AML-193 (cell line): Measurements from ENCODE around the gene KNSTRN.
A peak's percentile ranks its signal among the peaks of the same experiment; 100 is the strongest.

Experiments
- DNase-seq, 2 experiments: peaks; one replicate each; lab custom pipeline; 2025; lab: John Stamatoyannopoulos, UW

The KNSTRN gene

DNA sequence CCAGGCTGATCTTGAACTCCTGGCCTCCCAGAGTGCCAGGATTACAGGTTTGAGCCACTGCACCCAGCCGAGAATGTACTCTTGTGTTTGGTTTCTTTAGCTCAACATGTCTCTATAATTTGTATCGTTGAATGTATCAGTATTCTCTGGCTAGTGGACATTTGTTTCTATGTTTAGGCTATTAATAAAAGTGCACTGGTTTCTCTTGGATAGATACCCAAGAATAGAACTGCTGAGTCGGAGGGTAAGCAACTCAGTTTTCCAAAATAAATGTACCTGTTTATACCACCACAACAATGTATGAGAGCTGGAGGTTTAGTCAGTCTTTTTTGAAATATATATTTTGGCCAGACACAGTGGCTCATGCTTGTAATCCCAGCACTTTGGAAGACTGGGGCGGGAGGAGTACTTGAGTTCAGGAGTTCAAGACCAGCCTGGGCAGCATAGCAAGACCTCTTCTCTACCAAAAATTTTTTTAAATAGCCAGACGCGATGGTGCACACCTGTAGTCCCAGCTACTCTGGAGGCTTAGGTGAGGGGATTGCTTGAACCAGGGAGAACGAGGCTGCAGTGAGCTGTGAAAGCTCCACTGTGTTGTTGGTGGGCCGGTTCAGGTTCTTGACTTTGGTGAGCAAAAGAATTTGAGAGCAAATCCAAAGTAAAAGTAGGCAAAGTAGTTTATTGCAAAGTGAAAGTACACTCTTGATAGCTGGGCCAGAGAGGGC is 15.3 kb downstream of the KNSTRN start:
- no peak for DNase-seq

DNA sequence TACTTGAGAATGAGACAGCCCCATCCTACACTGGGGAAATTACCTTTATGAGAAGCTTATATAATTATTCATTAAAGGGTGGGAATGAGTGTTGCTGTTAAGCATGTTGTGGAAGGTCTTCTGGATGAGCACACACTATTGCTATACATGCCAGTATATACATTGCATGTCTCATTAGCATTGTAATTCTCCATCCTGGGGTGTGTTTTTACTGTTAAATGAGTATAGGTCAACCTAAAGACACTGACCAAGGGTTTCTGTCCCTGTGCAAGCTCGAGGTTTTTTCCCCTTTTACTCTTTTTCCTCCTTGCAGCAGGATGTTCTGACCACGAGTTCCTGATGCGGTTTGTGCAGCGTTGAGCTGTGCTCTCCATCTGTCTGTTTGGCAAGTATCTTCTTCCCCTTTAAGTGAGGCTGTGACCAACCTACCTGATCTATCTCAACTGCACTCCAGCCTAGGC is 15.9 kb downstream of the KNSTRN start:
- peak; percentile 97 to 99 for DNase-seq

- DNase-seq = no peak
Measured at GRCh38 chr15:40399370-40399769, 16.8 kb downstream of the KNSTRN start.

DNA sequence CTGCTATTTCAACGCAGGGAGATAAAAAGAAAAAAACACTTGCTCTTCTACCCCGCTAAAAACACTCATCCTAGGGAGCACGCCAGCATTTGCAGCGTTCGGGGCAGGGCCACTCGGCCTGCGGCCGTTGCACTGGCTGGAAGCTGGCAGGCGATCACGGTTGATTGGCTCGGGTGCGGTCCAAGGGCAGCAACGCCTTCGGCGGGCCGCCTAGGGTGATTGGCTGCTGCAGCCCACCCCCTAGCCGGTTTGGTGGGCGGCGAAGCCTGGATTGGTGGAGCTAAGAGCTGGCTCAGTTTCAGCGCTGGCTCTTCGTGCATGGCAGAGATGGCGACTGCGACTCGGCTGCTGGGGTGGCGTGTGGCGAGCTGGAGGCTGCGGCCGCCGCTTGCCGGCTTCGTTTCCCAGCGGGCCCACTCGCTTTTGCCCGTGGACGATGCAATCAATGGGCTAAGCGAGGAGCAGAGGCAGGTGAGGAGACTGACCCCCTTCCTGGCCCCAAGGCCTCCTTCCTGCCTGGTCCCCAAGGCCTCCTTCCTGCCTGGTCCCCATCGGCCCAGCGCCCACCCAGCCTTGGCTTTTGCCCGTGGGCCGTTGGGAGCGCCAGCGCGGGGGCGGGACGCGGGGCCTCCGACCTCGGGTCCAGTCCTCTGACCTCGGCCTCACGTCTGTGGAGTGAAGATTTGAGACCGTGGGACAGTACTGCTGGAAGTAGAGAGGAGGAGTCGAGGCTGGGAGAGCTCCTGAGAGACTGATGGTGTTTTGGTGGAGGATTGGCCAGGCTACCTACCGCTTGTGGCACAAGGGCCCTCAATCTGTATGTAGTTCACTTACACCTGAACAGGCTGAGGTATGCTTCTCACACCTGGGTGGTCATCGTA is 23.2 kb downstream of the KNSTRN start, which contains the start of gene IVD:
Gene IVD (plus strand): TSS at position 295 of the 881 bp plus-strand sequence. CDS start 33 bp downstream, at position 328.
- peak; percentile 87 to 95 for DNase-seq

DNA sequence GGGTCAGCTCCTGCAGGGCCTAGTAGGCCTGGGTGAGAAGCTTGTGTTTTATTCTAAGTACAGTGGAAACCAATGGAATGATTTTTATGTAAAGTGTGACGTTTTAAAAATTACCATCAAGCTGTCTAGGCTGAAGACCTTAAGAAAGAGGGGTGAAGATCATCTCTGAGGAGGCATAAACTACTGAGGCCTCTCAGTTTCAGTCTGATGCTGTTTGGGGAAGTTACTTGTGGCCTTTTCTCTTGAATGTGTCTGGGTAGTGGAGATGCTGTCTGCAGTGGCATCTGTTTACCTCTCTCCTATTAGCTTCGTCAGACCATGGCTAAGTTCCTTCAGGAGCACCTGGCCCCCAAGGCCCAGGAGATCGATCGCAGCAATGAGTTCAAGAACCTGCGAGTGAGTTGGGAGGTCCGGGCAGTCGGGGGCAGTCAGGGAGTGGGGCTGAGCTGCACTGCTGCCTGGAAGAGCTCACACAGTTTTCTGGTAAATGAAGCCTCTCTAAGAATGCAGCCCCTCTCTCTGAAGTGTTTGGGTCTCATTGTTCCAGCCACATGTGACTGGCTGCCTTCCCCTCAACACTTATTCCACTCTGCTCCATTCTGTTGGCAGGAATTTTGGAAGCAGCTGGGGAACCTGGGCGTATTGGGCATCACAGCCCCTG is 24.9 kb downstream of the KNSTRN start:
- DNase-seq = peak in 1 of 2 experiments; percentile 9

- DNase-seq = no peak
Measured at GRCh38 chr15:40409366-40409765, 26.8 kb downstream of the KNSTRN start.

GRCh38 chr15:40410476-40410875 is 28.0 kb downstream of the KNSTRN start:
- no peak for DNase-seq

- DNase-seq = no peak
Measured at GRCh38 chr15:40412095-40412759, 29.7 kb downstream of the KNSTRN start.

DNA sequence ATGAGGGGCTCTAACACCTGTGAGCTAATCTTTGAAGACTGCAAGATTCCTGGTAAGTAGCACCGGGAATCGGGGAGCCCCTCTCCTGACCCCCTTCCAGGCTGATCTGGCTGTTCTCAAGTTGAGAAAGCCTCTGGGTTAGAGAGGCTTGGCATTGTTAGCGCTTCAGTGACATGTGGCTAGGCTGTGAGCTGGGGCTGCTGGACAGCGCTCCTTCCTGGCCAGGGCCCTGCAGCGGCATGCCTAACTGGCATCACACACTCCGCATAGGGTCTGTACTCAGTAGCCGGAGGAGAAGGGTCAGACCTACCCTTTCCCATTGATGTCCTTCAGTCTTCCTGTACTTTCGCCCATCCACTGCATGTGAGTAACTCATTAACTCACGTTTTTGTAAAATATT is 30.5 kb downstream of the KNSTRN start:
- DNase-seq = no peak

DNA sequence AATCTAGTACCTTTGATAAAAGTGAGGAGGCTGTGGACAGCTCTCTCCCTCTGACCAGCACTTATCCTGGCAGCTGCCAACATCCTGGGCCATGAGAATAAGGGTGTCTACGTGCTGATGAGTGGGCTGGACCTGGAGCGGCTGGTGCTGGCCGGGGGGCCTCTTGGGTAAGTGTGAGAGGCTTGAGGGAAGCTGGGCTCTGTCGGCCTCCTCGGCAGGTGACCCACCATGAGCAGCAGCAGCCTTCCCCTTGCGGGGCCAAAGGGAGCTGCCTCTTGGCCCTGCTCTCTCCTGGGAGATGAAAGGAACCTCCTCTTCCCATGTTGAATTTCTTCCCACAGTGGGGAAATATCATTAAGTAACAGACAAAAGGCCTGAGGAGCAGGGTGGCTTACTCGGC is 32.3 kb downstream of the KNSTRN start:
- DNase-seq = no peak

GRCh38 chr15:40415226-40415625 is 32.7 kb downstream of the KNSTRN start:
- DNase-seq = no peak

DNA sequence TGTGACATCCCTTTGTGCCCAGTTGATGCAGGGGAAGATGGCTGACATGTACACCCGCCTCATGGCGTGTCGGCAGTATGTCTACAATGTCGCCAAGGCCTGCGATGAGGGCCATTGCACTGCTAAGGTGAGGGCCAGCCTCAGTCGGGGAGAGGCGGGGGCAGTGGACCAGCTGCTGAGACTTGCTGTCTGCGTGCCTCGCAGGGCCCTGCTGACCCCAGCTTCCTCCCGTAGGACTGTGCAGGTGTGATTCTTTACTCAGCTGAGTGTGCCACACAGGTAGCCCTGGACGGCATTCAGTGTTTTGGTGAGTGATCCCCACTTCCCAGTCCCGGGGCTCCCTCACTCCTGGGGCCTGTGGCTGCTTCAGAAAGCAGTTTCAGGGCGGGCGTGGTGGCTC is 33.5 kb downstream of the KNSTRN start:
- no peak for DNase-seq

GRCh38 chr15:40418126-40418525 is 35.6 kb downstream of the KNSTRN start:
- DNase-seq = no peak

DNA sequence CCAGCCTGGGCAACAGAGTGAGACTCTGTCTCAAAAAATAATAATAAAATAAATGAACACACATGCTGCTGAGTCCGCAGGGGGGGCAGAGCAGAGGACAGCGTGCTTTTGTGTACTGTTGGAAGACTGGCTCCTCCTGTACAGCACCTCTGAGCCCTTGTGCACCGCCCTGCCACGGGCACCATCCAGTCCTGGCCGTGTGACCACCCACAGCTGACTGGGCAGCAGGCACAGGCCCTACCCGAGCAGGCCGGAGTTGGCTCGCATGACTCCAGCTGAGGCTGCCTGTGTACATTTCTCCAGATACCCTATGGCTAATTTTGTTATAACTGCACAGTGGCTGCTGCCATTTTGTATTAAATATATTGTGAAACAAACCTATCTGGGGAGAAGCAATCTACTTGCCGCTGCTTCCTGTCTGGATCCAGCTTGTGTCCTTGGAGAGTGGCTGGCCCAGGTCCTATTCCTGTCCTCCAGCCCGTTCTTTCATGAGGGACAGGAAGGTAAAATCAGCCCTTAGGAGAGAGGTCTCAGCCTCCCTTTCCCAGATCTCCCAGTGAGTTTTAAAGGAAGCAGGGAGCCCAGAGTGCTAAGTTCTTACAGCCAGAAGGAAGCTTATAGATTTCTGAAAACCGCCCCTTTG is 37.7 kb downstream of the KNSTRN start:
- no peak for DNase-seq

DNA sequence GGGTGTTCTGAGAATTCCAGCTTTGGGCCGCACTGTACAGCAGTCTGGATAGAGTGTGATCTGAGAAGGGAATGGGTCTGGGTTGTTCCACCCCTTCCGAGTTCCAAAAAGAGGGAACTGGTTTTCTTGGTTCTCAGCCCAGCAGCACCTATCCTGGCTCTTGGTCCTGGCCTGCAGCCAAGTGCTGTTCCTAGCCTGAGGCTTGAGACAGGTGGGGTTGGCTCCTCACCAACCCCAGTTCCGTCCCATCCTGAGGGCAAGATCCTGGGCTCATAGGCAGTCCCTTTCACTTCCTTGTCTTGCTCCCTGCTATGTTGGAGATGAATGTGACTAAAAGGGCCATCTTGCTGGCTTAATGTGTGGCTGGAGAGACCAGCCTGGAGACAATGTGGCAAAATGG is 38.3 kb downstream of the KNSTRN start:
- DNase-seq = no peak

DNA sequence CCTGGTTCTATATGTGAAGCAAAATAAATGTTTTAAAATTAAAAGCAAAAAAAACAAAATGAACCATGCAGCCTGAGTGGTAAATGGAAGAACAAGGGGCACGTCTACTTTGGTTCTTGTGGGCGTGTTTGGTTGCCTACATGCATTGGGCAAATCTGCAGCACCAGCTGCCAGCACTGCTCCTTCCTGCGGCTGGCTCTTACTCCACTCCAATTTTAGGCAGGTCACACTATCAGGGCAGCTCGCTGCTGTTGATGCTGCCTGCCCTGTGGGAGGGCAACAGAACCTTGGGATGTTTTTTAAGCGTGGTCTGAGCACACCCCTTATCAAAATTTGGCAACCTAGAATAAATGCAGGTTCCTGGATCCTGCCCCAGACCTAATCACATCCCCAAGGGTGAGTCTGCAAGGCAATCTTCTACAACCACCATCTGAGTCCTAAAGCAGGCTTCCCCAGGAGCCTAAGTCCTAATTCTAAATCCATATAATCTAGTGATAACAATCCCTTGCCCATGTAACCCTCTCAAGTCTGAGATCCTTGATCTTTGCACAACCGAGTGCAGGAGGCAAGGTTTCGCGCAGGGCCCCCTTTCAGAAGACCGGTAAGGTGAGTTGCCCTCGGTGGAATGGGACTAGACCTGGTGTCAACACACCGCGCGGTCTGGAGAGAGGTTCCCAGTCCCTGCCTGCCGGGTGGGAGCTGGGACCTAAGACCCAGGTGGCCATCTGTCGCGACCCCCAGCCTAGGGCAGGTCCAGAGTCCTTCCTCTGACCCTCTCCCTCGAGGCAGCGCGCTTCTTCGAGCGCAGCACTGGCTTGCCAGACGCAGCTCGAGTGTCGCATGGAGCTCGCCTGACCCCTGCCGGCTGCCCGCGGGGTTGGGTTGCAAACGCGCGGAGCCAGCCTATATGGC is 39.0 kb downstream of the KNSTRN start:
- DNase-seq = peak; percentile 51 to 67

DNA sequence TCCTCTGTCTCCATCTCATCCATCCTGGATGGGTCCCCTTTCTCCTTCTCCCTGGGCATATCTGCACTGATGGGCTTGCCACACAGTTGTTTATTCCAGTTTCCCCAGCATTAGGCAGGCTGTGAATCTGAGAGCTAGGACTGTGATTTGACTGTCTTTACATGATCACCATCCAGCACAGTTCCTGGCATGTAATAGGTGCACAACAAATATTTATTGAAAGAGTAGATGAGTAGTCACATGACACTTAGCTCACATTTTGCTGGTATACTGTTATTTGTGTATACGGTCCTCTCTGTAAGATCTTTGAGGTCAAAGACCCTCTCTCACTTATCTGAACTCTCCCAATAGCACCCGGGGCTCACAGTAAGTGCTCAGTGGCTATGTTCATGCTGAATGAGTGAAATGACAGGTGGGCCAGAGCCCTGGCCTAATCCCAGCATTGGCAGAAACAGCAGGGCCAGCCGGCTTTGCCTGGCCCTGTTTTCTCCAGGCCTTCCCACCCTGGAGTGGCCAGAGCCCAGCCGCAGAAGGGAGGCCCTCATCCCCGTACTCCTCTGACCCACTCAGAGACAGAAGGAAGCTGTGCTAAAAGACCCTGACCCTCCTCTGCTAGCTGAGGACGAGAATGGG is 42.1 kb downstream of the KNSTRN start:
- no peak for DNase-seq

- no peak for DNase-seq
Measured at GRCh38 chr15:40425681-40426080, 43.2 kb downstream of the KNSTRN start.

GRCh38 chr15:40427188-40427587 is 44.7 kb downstream of the KNSTRN start:
- no peak for DNase-seq

DNA sequence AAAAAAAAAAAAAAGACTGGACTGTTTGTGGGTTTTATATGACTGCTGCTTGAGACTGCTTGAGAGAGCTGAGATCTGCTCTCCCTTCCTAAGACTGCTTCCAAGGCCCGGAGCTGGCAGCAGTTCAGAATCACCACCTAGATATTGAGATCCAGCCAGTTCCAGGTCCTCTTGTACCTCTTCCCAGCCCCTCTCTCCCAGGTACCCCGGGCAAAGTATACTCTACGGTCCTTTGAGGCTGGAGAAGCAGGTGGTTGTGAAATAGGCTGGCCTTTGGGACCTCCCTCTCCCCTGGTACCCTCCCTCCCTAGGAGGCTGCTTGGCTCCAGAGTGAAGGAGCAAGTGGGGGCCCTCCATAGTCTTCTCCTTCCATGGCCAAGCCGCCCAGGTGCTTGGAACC is 45.7 kb downstream of the KNSTRN start:
- DNase-seq = no peak
